ENCODE measurements around the gene TCEANC2.

Gene TCEANC2

GRCh38 chr1:54041806-54042205, 11.6 kb upstream of the TCEANC2 start:
- no peaks in the 10 kb centered on the region for H3K9me3 ChIP-seq (ENCODE audit: low read length)
- no peaks in the 10 kb centered on the region for H3K27me3 ChIP-seq (ENCODE audit: insufficient read depth, low read length)
- peaks cover 2% of the 10 kb centered on the region for H3K4me1 ChIP-seq (ENCODE audit: insufficient read depth, low read length, severe bottlenecking)
- TF ChIP-seq EZH2 (IDR thresholded peaks at IDR 0.05; ENCODE audit: borderline replicate concordance, low read length) (no peak), CTCF (IDR thresholded peaks at IDR 0.05; ENCODE audit: low read length) (no peak)
- H3K79me2 ChIP-seq (ENCODE audit: insufficient read depth, low read length) = peaks cover 18% of the 10 kb centered on the region
- H3K9ac ChIP-seq (ENCODE audit: low read length) = no peak overlapping the region
- peaks cover 82% of the 10 kb centered on the region for H3K36me3 ChIP-seq (ENCODE audit: insufficient read depth, low read length)
- H3F3A ChIP-seq (ENCODE audit: insufficient read depth, low read length) = no peaks in the 10 kb centered on the region
- no peak overlapping the region for H3K27ac ChIP-seq (ENCODE audit: low read depth, low read length, poor library complexity, severe bottlenecking)
- no peak overlapping the region for H2AFZ ChIP-seq (ENCODE audit: low read length)
- no peak overlapping the region for H3K4me3 ChIP-seq (ENCODE audit: low read depth, low read length, poor library complexity, severe bottlenecking)
- no peaks in the 10 kb centered on the region for H4K20me1 ChIP-seq (ENCODE audit: insufficient read depth, low read length)
- no peak overlapping the region for H3K4me2 ChIP-seq (ENCODE audit: low read length)
- H3K9me2 ChIP-seq (ENCODE audit: low read depth, low read length) = no peaks in the 10 kb centered on the region

DNA sequence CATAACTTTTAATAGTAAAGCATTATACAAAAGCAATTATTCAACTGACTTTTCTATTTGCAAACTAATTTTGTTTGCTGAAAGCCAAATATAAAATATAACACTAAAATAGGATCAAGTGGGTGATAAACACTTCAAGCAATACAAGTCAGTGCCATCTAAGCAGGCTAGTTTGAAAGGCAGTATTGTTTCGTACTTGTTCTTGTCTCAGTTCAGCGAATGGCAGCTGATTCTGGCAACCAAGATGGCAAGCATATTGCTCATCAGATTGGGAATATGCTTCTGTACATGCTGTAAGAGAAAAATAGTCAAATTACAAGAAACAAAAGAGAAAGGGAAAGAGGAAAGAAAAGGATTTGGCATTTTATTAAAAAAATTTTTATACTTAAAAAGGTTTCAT, 7.9 kb upstream of the TCEANC2 start:
- no peak overlapping the region for H3K9ac ChIP-seq (ENCODE audit: low read length)
- no peak overlapping the region for H3K27ac ChIP-seq (ENCODE audit: low read depth, low read length, poor library complexity, severe bottlenecking)
- TF ChIP-seq CTCF (IDR thresholded peaks at IDR 0.05; ENCODE audit: low read length) = no peak
- no peak for TF ChIP-seq EZH2 (IDR thresholded peaks at IDR 0.05; ENCODE audit: borderline replicate concordance, low read length)
- H3F3A ChIP-seq (ENCODE audit: insufficient read depth, low read length) = no peaks in the 10 kb centered on the region
- H3K79me2 ChIP-seq (ENCODE audit: insufficient read depth, low read length) = peaks cover 54% of the 10 kb centered on the region
- peaks cover 47% of the 10 kb centered on the region for H3K36me3 ChIP-seq (ENCODE audit: insufficient read depth, low read length)
- H3K9me2 ChIP-seq (ENCODE audit: low read depth, low read length) = no peaks in the 10 kb centered on the region
- H3K4me2 ChIP-seq (ENCODE audit: low read length) = no peak overlapping the region
- H2AFZ ChIP-seq (ENCODE audit: low read length) = no peak overlapping the region
- H3K4me3 ChIP-seq (ENCODE audit: low read depth, low read length, poor library complexity, severe bottlenecking) = no peak overlapping the region
- peaks cover 27% of the 10 kb centered on the region for H3K4me1 ChIP-seq (ENCODE audit: insufficient read depth, low read length, severe bottlenecking)
- no peaks in the 10 kb centered on the region for H3K27me3 ChIP-seq (ENCODE audit: insufficient read depth, low read length)
- no peaks in the 10 kb centered on the region for H4K20me1 ChIP-seq (ENCODE audit: insufficient read depth, low read length)
- H3K9me3 ChIP-seq (ENCODE audit: low read length) = no peaks in the 10 kb centered on the region

- H3K9ac ChIP-seq (ENCODE audit: low read length) = no peak overlapping the region; the same call in 1 of the 2 replicates
- no peak overlapping the region for H2AFZ ChIP-seq (ENCODE audit: low read length)
- no peaks in the 10 kb centered on the region for H3K27me3 ChIP-seq (ENCODE audit: insufficient read depth, low read length)
- H3K4me1 ChIP-seq (ENCODE audit: insufficient read depth, low read length, severe bottlenecking) = peaks cover 38% of the 10 kb centered on the region
- peak overlapping the region; percentile 81 for H3K27ac ChIP-seq (ENCODE audit: low read depth, low read length, poor library complexity, severe bottlenecking)
- TF ChIP-seq EZH2 (IDR thresholded peaks at IDR 0.05; ENCODE audit: borderline replicate concordance, low read length) (no peak), CTCF (IDR thresholded peaks at IDR 0.05; ENCODE audit: low read length) (no peak)
- no peaks in the 10 kb centered on the region for H4K20me1 ChIP-seq (ENCODE audit: insufficient read depth, low read length)
- H3F3A ChIP-seq (ENCODE audit: insufficient read depth, low read length) = no peaks in the 10 kb centered on the region
- peak overlapping the region; percentile 40 for H3K4me2 ChIP-seq (ENCODE audit: low read length)
- H3K9me2 ChIP-seq (ENCODE audit: low read depth, low read length) = no peaks in the 10 kb centered on the region
- H3K4me3 ChIP-seq (ENCODE audit: low read depth, low read length, poor library complexity, severe bottlenecking) = no peak overlapping the region
- no peaks in the 10 kb centered on the region for H3K9me3 ChIP-seq (ENCODE audit: low read length)
- H3K36me3 ChIP-seq (ENCODE audit: insufficient read depth, low read length) = peaks cover 34% of the 10 kb centered on the region
- H3K79me2 ChIP-seq (ENCODE audit: insufficient read depth, low read length) = peaks cover 67% of the 10 kb centered on the region
Measured at GRCh38 chr1:54046671-54047383, 6.6 kb upstream of the TCEANC2 start.
